Measurements from ENCODE around the gene OPN3.

DNA sequence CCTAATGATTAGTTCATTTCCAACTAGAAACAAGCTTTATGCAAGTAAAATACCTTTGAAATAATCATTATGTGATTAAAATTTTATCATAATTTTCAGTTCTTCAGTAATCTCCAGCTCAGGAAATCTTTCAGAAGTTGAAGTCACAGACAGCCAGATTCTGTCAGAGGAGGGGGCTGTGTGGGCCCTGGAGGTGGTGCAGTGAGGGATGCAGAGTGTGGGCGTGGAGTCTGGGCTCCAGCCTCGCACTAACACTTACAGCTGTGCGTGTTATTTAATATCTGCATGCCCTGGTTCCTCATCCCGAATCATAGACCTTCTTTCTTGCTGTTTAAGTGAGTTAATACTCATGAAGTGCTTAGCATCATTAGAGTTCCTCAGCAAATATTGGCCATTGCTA is 35.8 kb upstream of the OPN3 start:
- TF ChIP-seq POLR2A (IDR thresholded peaks at IDR 0.05; ENCODE audit: low read depth, low read length) (no peak), EZH2 (IDR thresholded peaks at IDR 0.05; ENCODE audit: borderline replicate concordance, low read depth, low read length, severe bottlenecking) (no peak), FOS (IDR thresholded peaks at IDR 0.05; ENCODE audit: borderline replicate concordance, insufficient read depth, low read length) (no peak), JUN (IDR thresholded peaks at IDR 0.05; ENCODE audit: borderline replicate concordance, insufficient read depth, insufficient read length, low read depth) (no peak), POLR2AphosphoS5 (IDR thresholded peaks at IDR 0.05; ENCODE audit: insufficient read depth, low read depth, low read length) (no peak)
- TF ChIP-seq, protein P1, sequence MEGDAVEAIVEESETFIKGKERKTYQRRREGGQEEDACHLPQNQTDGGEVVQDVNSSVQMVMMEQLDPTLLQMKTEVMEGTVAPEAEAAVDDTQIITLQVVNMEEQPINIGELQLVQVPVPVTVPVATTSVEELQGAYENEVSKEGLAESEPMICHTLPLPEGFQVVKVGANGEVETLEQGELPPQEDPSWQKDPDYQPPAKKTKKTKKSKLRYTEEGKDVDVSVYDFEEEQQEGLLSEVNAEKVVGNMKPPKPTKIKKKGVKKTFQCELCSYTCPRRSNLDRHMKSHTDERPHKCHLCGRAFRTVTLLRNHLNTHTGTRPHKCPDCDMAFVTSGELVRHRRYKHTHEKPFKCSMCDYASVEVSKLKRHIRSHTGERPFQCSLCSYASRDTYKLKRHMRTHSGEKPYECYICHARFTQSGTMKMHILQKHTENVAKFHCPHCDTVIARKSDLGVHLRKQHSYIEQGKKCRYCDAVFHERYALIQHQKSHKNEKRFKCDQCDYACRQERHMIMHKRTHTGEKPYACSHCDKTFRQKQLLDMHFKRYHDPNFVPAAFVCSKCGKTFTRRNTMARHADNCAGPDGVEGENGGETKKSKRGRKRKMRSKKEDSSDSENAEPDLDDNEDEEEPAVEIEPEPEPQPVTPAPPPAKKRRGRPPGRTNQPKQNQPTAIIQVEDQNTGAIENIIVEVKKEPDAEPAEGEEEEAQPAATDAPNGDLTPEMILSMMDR (IDR thresholded peaks at IDR 0.05; ENCODE audit: extremely low read depth in 1 of 2, insufficient read depth in 1 of 2, low read depth in 1 of 2, low read length in 2 of 2), result no peak
